OCI-LY7 (cell line): ENCODE measurements around the gene AK4. TPM values are rescaled to one million over a fixed set of nuclear protein-coding genes. Genes with fewer than 3 reads are reported as not detected.

Experiments
- BruUV-seq: library from RNA; stranded (reverse); fragments of 400-500 nt; replicated peaks from 2 replicates; lab custom pipeline; 2021; lab: Mats Ljungman, UMichigan
- CTCF ChIA-PET: fragments of 300-600 bp; sonication (Branson Sonifier 250); formaldehyde crosslinking; loops from one replicate; lab custom pipeline; 2022; ENCODE audit warnings: antibody characterized with exemption; ENCODE audit not compliant: unreplicated experiment; lab: Charles Lee
- POLR2A ChIA-PET: fragments of 300-600 bp; sonication (Branson Sonifier 250); formaldehyde crosslinking; loops from one replicate; lab custom pipeline; 2022; ENCODE audit warnings: antibody characterized with exemption; lab: Charles Lee
- DNase-seq: peaks from one replicate; pipeline ENCODE4 v3.0.0-alpha.2; 2015; ENCODE audit warnings: low spot score
- H2AFZ ChIP-seq: fragments of 200-600 bp; sonication (generic), shearing (Covaris generic); 2 replicates; pipeline ENCODE4 v1.6.1; 2014; ENCODE audit warnings: mild to moderate bottlenecking, antibody characterized with exemption, low read length, moderate library complexity
- H3K27ac ChIP-seq: fragments of 200-600 bp; sonication (generic); 2 replicates; pipeline ENCODE4 v1.5.1; 2014; ENCODE audit warnings: mixed run types, low read depth, mild to moderate bottlenecking, moderate library complexity, low read length, inconsistent platforms; ENCODE audit not compliant: poor library complexity, severe bottlenecking
- H3K36me3 ChIP-seq: fragments of 200-600 bp; sonication (generic); 2 replicates; pipeline ENCODE4 v1.6.1; 2014; ENCODE audit warnings: mild to moderate bottlenecking, antibody characterized with exemption, low read length, moderate library complexity, mixed read lengths; ENCODE audit not compliant: insufficient read depth
- H3K4me1 ChIP-seq: fragments of 200-600 bp; sonication (generic); 2 replicates; pipeline ENCODE4 v1.5.1; 2014; ENCODE audit warnings: mild to moderate bottlenecking, low read length; ENCODE audit not compliant: insufficient read depth, poor library complexity, severe bottlenecking
- H3K4me2 ChIP-seq: fragments of 200-600 bp; sonication (generic); 2 replicates; pipeline ENCODE4 v1.6.1; 2014; ENCODE audit warnings: mild to moderate bottlenecking, low read length
- H3K4me3 ChIP-seq: fragments of 200-600 bp; sonication (generic); 2 replicates; pipeline ENCODE4 v1.5.1; 2014; ENCODE audit warnings: mild to moderate bottlenecking, low read depth, low read length; ENCODE audit not compliant: poor library complexity, severe bottlenecking
- H3K79me2 ChIP-seq: fragments of 200-600 bp; sonication (generic); 2 replicates; pipeline ENCODE4 v1.6.1; 2016; ENCODE audit warnings: low read depth, mild to moderate bottlenecking, low read length, moderate library complexity, mixed read lengths; ENCODE audit not compliant: insufficient read depth
- H3K9me2 ChIP-seq: fragments of 200-600 bp; sonication (generic); 2 replicates; pipeline ENCODE4 v1.6.1; 2016; ENCODE audit warnings: mild to moderate bottlenecking, low read length, mixed read lengths; ENCODE audit not compliant: insufficient read depth
- H3K9me3 ChIP-seq: fragments of 200-600 bp; sonication (generic); 2 replicates; pipeline ENCODE4 v1.6.1; 2014; ENCODE audit warnings: mild to moderate bottlenecking, mixed run types, low read length, mixed read lengths
- H4K20me1 ChIP-seq: fragments of 200-600 bp; sonication (generic); 2 replicates; pipeline ENCODE4 v1.6.1; 2014; ENCODE audit warnings: mild to moderate bottlenecking, antibody characterized with exemption, low read length, moderate library complexity, mixed read lengths; ENCODE audit not compliant: insufficient read depth
- CTCF ChIP-seq: fragments of 200-600 bp; sonication (generic); conservative IDR thresholded peaks from 2 replicates; pipeline ENCODE4 v1.5.1; 2014; ENCODE audit warnings: mild to moderate bottlenecking, antibody characterized with exemption, low read length, moderate library complexity, mixed read lengths
- EZH2phosphoT487 ChIP-seq: fragments of 200-600 bp; sonication (generic); IDR thresholded peaks from 2 replicates; pipeline ENCODE4 v1.6.1; 2018; ENCODE audit warnings: low read depth, borderline replicate concordance, mild to moderate bottlenecking, mixed run types, antibody characterized with exemption, low read length, moderate library complexity, mixed read lengths
- intact Hi-C: fragments of 100-400 bp; cut with micrococcal nuclease; formaldehyde crosslinking; loops from one replicate; pipeline ENCODE4 v1.10.0; 2022; ENCODE audit not compliant: unreplicated experiment
- total RNA-seq, 2 experiments: library from RNA; depleted of rRNA in 1 of 2; stranded (reverse); fragments of >200 nt in 1 of 2; shearing (Covaris generic) in 1 of 2; gene quantifications; 2 replicates each; pipeline ENCODE4 v1.2.3, GENCODE V29; 2014 to 2022

AK4 gene
- total RNA-seq, 2 experiments from 2014 or later, result 0.16 to 1.4 TPM

- Histone ChIP-seq H3K4me3 (no peak overlapping the region), H4K20me1 (no peaks in the 10 kb centered on the region), H3K9me2 (no peaks in the 10 kb centered on the region), H3K4me1 (no peaks in the 10 kb centered on the region), H3K27ac (no peak overlapping the region), H3K79me2 (no peaks in the 10 kb centered on the region), H2AFZ (no peak overlapping the region), H3K36me3 (no peaks in the 10 kb centered on the region), H3K9me3 (no peaks in the 10 kb centered on the region), H3K4me2 (no peak overlapping the region)
- ChIA-PET CTCF (no interaction called here), POLR2A (interaction anchor here (0.6 to 0.7 kb wide), 2 partner anchors 19 to 252 kb away, joined by 3 to 4 read pairs; no protein-coding TSS in a partner anchor)
- DNase-seq, result no peak
- TF ChIP-seq EZH2phosphoT487 (no peak), CTCF (no peak)
- BruUV-seq, result no TSS peak
- intact Hi-C loops, result no loop called here
Observed at GRCh38 chr1:65189576-65190115, 41.6 kb downstream of the AK4 start.

GRCh38 chr1:65190229-65190628 lies 42.2 kb downstream of the AK4 start:
- ChIA-PET CTCF (no interaction called here), POLR2A (interaction anchor here (0.6 kb wide), 2 partner anchors 252 to 703 kb away, joined by 3 to 4 read pairs; no protein-coding TSS in a partner anchor)
- intact Hi-C loops, result no loop called here
- no peaks in the 10 kb centered on the region for H3K36me3 ChIP-seq
- no TSS peak for BruUV-seq
- H3K4me3 ChIP-seq, result no peak overlapping the region
- H3K4me2 ChIP-seq, result no peak overlapping the region
- no peak overlapping the region for H3K27ac ChIP-seq
- no peaks in the 10 kb centered on the region for H4K20me1 ChIP-seq
- TF ChIP-seq CTCF (no peak), EZH2phosphoT487 (no peak)
- no peaks in the 10 kb centered on the region for H3K9me3 ChIP-seq
- DNase-seq, result no peak
- no peaks in the 10 kb centered on the region for H3K9me2 ChIP-seq
- H3K79me2 ChIP-seq, result no peaks in the 10 kb centered on the region
- H3K4me1 ChIP-seq, result no peaks in the 10 kb centered on the region
- no peak overlapping the region for H2AFZ ChIP-seq

GRCh38 chr1:65193129-65193695 lies 45.2 kb downstream of the AK4 start:
- DNase-seq, result no peak
- H4K20me1 ChIP-seq, result no peaks in the 10 kb centered on the region
- H3K4me3 ChIP-seq, result no peak overlapping the region
- H2AFZ ChIP-seq, result no peak overlapping the region
- H3K9me3 ChIP-seq, result no peaks in the 10 kb centered on the region
- no peaks in the 10 kb centered on the region for H3K36me3 ChIP-seq
- CTCF ChIA-PET, result no interaction called here
- POLR2A ChIA-PET, result no interaction called here
- intact Hi-C loops, result no loop called here
- no peaks in the 10 kb centered on the region for H3K9me2 ChIP-seq
- no peaks in the 10 kb centered on the region for H3K79me2 ChIP-seq
- no peak overlapping the region for H3K4me2 ChIP-seq
- H3K4me1 ChIP-seq, result no peaks in the 10 kb centered on the region
- TF ChIP-seq CTCF, result no peak
- no peak for TF ChIP-seq EZH2phosphoT487
- no TSS peak for BruUV-seq
- H3K27ac ChIP-seq, result no peak overlapping the region
